ENCODE measurements around the gene RMND5B.

RMND5B gene

GRCh38 chr5:178103612-178104011 is 27.2 kb upstream of the RMND5B start:
- no peak for TF ChIP-seq POLR2AphosphoS5 (IDR thresholded peaks at IDR 0.05; ENCODE audit: low read depth, low read length)
- TF ChIP-seq TAF1 (IDR thresholded peaks at IDR 0.05; ENCODE audit: borderline replicate concordance, insufficient read depth, low read length), result no peak
- TF ChIP-seq REST (IDR thresholded peaks at IDR 0.05; ENCODE audit: insufficient read depth in 1 of 2, low read depth in 2 of 2, low read length in 2 of 2), result no peak
- no peak for TF ChIP-seq FOXP2 (optimal IDR thresholded peaks at IDR 0.05; ENCODE audit: borderline replicate concordance, extremely low read depth, extremely low read length, insufficient read depth)
- TF ChIP-seq SIN3A (IDR thresholded peaks at IDR 0.05; ENCODE audit: borderline replicate concordance, insufficient read depth, low read length), result no peak

GRCh38 chr5:178104492-178104891 is 26.3 kb upstream of the RMND5B start:
- no peak for TF ChIP-seq POLR2AphosphoS5 (IDR thresholded peaks at IDR 0.05; ENCODE audit: low read depth, low read length)

GRCh38 chr5:178106086-178106485 is 24.7 kb upstream of the RMND5B start:
- TF ChIP-seq POLR2AphosphoS5 (IDR thresholded peaks at IDR 0.05; ENCODE audit: low read depth, low read length), result no peak
- no peak for TF ChIP-seq FOXP2 (optimal IDR thresholded peaks at IDR 0.05; ENCODE audit: borderline replicate concordance, extremely low read depth, extremely low read length, insufficient read depth)
- no peak for TF ChIP-seq SIN3A (IDR thresholded peaks at IDR 0.05; ENCODE audit: borderline replicate concordance, insufficient read depth, low read length)

GRCh38 chr5:178106556-178107239 is 24.1 kb upstream of the RMND5B start:
- no peak for TF ChIP-seq FOXP2 (optimal IDR thresholded peaks at IDR 0.05; ENCODE audit: borderline replicate concordance, extremely low read depth, extremely low read length, insufficient read depth)
- no peak for TF ChIP-seq REST (IDR thresholded peaks at IDR 0.05; ENCODE audit: insufficient read depth in 1 of 2, low read depth in 2 of 2, low read length in 2 of 2)
- no peak for TF ChIP-seq POLR2AphosphoS5 (IDR thresholded peaks at IDR 0.05; ENCODE audit: low read depth, low read length)
- no peak for TF ChIP-seq TAF1 (IDR thresholded peaks at IDR 0.05; ENCODE audit: borderline replicate concordance, insufficient read depth, low read length)
- TF ChIP-seq SIN3A (IDR thresholded peaks at IDR 0.05; ENCODE audit: borderline replicate concordance, insufficient read depth, low read length), result no peak

GRCh38 chr5:178107756-178108310 is 23.0 kb upstream of the RMND5B start:
- no peak for TF ChIP-seq REST (IDR thresholded peaks at IDR 0.05; ENCODE audit: insufficient read depth in 1 of 2, low read depth in 2 of 2, low read length in 2 of 2)
- no peak for TF ChIP-seq SIN3A (IDR thresholded peaks at IDR 0.05; ENCODE audit: borderline replicate concordance, insufficient read depth, low read length)
- no peak for TF ChIP-seq POLR2AphosphoS5 (IDR thresholded peaks at IDR 0.05; ENCODE audit: low read depth, low read length)
- no peak for TF ChIP-seq TAF1 (IDR thresholded peaks at IDR 0.05; ENCODE audit: borderline replicate concordance, insufficient read depth, low read length)
- TF ChIP-seq FOXP2 (optimal IDR thresholded peaks at IDR 0.05; ENCODE audit: borderline replicate concordance, extremely low read depth, extremely low read length, insufficient read depth), result no peak

- TF ChIP-seq TAF1 (IDR thresholded peaks at IDR 0.05; ENCODE audit: borderline replicate concordance, insufficient read depth, low read length) (no peak), REST (IDR thresholded peaks at IDR 0.05; ENCODE audit: insufficient read depth in 1 of 2, low read depth in 2 of 2, low read length in 2 of 2) (no peak), SIN3A (IDR thresholded peaks at IDR 0.05; ENCODE audit: borderline replicate concordance, insufficient read depth, low read length) (no peak), POLR2AphosphoS5 (IDR thresholded peaks at IDR 0.05; ENCODE audit: low read depth, low read length) (no peak), FOXP2 (optimal IDR thresholded peaks at IDR 0.05; ENCODE audit: borderline replicate concordance, extremely low read depth, extremely low read length, insufficient read depth) (no peak)
Measured at GRCh38 chr5:178108446-178108845, 22.4 kb upstream of the RMND5B start.
